Stomach smooth muscle (tissue), 2 donors: ENCODE results near the gene REG4.

Experiments
- H3K27ac ChIP-seq: one replicate; pipeline ENCODE4 v1.7.0; 2013; ENCODE audit warnings: mild to moderate bottlenecking, low read length, inconsistent platforms
- H3K27me3 ChIP-seq, 2 donors: one replicate each; pipeline ENCODE4 v1.7.0; 2013; ENCODE audit warnings: low read length in 2 of 2; ENCODE audit not compliant: insufficient read depth in 2 of 2, control insufficient read depth in 1 of 2
- H3K36me3 ChIP-seq, 2 donors: one replicate each; pipeline ENCODE4 v1.7.0; 2013; ENCODE audit warnings: low read length in 2 of 2; ENCODE audit not compliant: control insufficient read depth in 2 of 2, insufficient read depth in 2 of 2
- H3K4me1 ChIP-seq: one replicate; pipeline ENCODE4 v1.7.0; 2013; ENCODE audit warnings: low read length; ENCODE audit not compliant: control insufficient read depth, insufficient read depth
- H3K4me3 ChIP-seq, 2 donors: one replicate each; pipeline ENCODE4 v1.7.0; 2013; ENCODE audit warnings: low read length in 2 of 2
- H3K9ac ChIP-seq, 2 donors: one replicate each; pipeline ENCODE4 v1.7.0; 2013; ENCODE audit warnings: low read length in 2 of 2, mild to moderate bottlenecking in 1 of 2
- H3K9me3 ChIP-seq, 2 donors: one replicate each; pipeline ENCODE4 v1.7.0; 2013; ENCODE audit warnings: low read length in 2 of 2; ENCODE audit not compliant: control insufficient read depth in 2 of 2
- donor health status: healthy.
- donor health status: Pancreatic carcinoma.

REG4 gene

DNA sequence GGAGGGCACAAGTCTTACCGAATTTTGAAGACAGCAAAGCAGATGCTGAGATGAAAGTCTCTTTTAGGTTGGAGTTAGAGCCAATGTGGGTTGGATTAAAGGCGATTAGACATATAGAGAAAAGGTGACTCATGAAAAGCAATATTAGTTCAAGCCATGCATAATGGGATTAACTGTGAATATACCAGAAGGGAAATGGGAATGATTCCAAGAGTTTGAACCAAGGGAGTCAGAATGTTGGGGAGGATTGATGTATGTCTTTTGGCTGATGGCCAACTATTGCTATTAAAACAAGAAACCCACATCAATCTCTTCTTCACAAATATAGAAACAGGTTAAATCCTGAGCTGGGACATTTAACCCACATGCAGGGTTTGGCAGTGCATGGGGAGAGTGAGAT is 43.8 kb downstream of the REG4 start:
- Histone ChIP-seq H3K27me3 (no peaks in the 10 kb centered on the region), H3K4me1 (peaks cover 18% of the 10 kb centered on the region), H3K36me3 (no peaks in the 10 kb centered on the region), H3K9me3 (peaks cover 0 to 4% of the 10 kb centered on the region in 2 donors), H3K9ac (no peak overlapping the region), H3K4me3 (no peak overlapping the region), H3K27ac (no peak overlapping the region)

DNA sequence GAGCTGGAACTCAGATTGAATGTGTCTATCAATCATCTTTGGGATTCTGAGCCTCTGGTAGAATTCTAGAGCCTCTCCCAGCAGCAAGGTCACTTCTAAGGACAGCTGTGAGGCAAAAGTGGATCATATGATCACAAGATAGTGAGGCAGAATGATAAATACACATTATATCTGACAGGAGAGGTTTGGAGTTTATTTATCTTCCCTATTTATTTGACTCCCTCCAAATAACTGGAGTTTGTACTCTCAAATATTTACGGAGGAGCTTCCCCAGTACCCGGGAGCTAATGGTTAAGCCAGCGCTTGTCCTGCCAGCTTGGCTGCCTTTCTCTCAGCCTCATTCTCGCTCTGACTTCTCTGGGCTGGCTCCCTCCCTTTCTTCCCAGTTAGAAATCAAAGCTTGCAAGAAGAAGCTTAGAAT is 44.9 kb downstream of the REG4 start:
- Histone ChIP-seq H3K4me3 (no peak overlapping the region), H3K4me1 (peaks cover 18% of the 10 kb centered on the region), H3K36me3 (no peaks in the 10 kb centered on the region), H3K9ac (no peak overlapping the region), H3K9me3 (peaks cover 0 to 4% of the 10 kb centered on the region in 2 donors), H3K27ac (no peak overlapping the region), H3K27me3 (no peaks in the 10 kb centered on the region)

DNA sequence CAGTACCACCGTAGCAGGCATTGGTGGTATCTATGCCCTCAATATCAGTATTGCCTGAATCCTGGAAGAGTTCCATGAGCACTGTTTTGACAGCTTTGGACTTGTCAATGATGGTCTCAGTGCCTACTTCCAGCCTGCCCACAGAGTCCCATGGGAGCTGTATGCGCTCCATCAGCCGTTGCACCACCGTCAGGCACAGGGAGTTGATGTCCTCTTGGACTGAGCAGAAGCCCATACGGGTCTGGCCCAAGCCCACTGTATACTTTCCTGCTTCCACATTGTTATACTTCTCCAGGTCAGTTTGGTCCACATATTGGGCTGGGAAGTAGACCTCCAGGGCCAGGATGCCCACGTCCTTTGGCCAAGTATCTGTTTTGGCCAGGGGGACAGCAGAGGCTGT is 47.0 kb downstream of the REG4 start:
- H3K27ac ChIP-seq, result no peak overlapping the region
- peaks cover 18% of the 10 kb centered on the region for H3K4me1 ChIP-seq
- no peaks in the 10 kb centered on the region for H3K36me3 ChIP-seq
- H3K4me3 ChIP-seq, result no peak overlapping the region
- H3K9me3 ChIP-seq, result peaks cover 0 to 4% of the 10 kb centered on the region in 2 donors
- H3K27me3 ChIP-seq, result no peaks in the 10 kb centered on the region
- H3K9ac ChIP-seq, result no peak overlapping the region

DNA sequence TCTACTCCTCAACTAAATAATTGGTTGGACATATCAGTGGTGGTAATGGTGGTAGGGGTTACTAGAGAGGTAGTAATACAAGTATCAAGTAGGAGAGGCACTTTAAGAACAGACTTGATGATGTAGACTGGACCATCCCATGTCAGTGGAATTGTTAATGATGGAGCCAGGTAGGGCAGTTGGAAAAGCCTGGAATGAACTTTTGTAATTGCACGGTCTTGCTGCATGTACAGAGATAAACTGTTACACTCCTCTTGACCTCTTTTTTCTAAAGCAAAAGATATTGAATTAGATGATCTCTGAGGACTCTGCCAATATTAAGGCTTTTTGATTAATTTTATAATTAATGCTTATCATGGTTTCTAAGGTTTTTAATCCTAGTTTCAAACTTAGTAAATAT is 48.3 kb downstream of the REG4 start:
- Histone ChIP-seq H3K9me3 (peaks cover 0 to 4% of the 10 kb centered on the region in 2 donors), H3K36me3 (no peaks in the 10 kb centered on the region), H3K27ac (no peak overlapping the region), H3K27me3 (no peaks in the 10 kb centered on the region), H3K4me1 (peaks cover 13% of the 10 kb centered on the region), H3K4me3 (no peak overlapping the region), H3K9ac (no peak overlapping the region)

DNA sequence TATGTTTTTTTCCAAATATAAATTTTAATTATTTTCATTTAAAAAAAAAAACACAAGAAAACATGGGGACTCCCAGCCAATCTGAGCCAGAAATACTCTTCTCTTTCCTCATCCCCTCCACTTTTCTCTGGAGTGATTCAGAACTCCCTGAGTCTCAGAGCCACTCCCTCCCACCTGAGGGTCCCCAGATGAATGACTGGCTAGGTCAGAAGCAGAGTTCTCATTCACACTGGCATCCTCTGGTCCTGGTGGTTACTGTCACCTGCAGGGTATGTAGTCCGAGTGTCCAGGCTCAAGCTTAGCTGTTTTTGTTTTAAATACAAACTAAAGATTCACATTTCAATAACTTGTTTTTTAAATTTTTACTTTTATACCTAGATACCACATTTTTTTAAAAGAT is 48.9 kb downstream of the REG4 start:
- no peak overlapping the region for H3K27ac ChIP-seq
- H3K36me3 ChIP-seq, result no peaks in the 10 kb centered on the region
- H3K27me3 ChIP-seq, result no peaks in the 10 kb centered on the region
- no peak overlapping the region for H3K9ac ChIP-seq
- H3K4me1 ChIP-seq, result peaks cover 13% of the 10 kb centered on the region
- H3K9me3 ChIP-seq, result peaks cover 0 to 4% of the 10 kb centered on the region in 2 donors
- no peak overlapping the region for H3K4me3 ChIP-seq

DNA sequence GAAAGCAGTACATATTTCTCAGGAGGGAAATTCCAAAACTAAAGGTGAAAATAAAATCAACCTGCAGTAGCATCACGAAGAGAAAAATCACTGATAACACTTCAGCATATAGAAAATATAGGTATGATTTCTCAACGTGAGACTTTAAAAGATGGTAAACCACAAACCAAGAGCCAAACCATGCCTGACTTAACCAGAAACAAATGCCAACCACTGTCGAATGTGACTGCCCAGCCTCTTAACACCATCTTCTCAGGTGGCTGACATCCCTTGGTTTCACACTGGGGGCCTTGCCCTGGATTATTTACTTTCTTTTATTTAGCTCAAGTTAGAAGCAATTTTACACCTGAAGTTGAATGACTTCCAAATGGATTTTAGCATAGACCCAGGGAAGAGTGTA is 52.7 kb downstream of the REG4 start:
- Histone ChIP-seq H3K27me3 (no peaks in the 10 kb centered on the region), H3K9ac (no peak overlapping the region), H3K27ac (no peak overlapping the region), H3K4me1 (peaks cover 3% of the 10 kb centered on the region), H3K4me3 (no peak overlapping the region), H3K9me3 (no peaks in the 10 kb centered on the region), H3K36me3 (no peaks in the 10 kb centered on the region)

DNA sequence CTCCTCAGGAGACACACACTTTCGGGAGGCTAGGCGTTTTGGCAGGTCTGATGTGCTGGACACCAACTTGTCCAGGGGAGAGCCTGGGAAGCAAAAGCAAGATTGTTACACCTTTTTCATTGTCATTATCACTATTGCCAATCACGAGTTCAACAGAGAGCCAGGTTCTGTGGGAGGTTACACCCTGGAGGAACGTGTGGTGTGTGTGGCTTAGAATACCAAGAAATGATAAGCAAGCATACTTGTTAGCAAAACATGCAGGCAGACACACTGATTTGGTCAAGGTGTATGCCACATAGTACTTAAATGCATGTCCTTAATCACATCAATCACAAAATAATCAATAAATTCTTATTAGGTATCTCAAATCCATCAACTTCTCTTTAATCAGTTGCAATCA is 58.7 kb downstream of the REG4 start:
- H3K27ac ChIP-seq, result no peak overlapping the region
- no peak overlapping the region for H3K4me3 ChIP-seq
- H3K9ac ChIP-seq, result no peak overlapping the region
- no peaks in the 10 kb centered on the region for H3K36me3 ChIP-seq
- H3K9me3 ChIP-seq, result no peaks in the 10 kb centered on the region
- H3K4me1 ChIP-seq, result peaks cover 3% of the 10 kb centered on the region
- H3K27me3 ChIP-seq, result no peaks in the 10 kb centered on the region

DNA sequence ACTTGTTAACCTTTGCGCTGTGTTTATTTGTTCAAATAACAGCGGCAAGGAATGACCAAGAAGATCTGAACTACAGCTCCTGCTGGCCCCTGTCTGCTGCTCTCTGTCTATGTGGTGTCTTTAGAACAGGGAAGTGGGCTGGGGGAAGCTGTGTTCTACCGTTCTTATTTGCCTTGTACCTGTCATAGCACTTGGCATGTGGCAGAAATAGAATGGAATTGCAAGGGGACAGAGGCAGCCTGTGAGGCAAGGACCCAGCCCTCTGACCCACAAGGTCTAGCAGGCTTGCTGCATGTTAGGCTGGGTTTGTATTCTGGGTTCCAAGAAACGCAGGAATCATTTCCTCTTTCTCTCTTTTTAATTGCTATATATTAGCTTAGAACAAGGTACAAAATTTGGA is 63.2 kb downstream of the REG4 start:
- H3K4me3 ChIP-seq, result no peak overlapping the region

DNA sequence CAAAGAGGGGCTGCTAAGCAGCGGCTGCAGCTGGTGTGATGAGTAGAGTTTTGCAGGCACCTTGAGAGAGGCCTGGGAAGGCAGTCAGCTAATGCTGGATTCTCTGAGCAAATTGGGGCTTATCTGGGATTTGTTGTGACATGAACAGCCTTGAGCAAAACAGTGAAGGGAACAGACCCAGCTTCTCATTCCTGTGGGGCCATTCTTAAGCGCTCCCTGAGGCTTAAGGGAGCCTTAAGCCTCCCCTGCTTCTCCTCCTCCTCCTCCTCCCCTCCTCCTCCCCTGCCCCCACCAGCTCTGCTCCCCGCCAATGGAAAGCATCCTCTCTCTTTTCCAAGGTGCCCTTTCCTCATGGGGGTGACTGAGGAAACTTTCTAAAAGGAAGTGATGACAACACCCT is 63.8 kb downstream of the REG4 start:
- Histone ChIP-seq H3K27ac (no peak overlapping the region), H3K4me3 (no peak overlapping the region), H3K9me3 (no peaks in the 10 kb centered on the region), H3K9ac (no peak overlapping the region), H3K4me1 (peaks cover 16% of the 10 kb centered on the region), H3K27me3 (no peaks in the 10 kb centered on the region), H3K36me3 (peaks cover 0 to 3% of the 10 kb centered on the region in 2 donors)

More for the DNA sequence above, 63.2 kb downstream of the REG4 start:
- H3K4me1 ChIP-seq, result peaks cover 10% of the 10 kb centered on the region
- no peak overlapping the region for H3K9ac ChIP-seq
- no peak overlapping the region for H3K27ac ChIP-seq
- peaks cover 0 to 2% of the 10 kb centered on the region in 2 donors for H3K36me3 ChIP-seq
- no peaks in the 10 kb centered on the region for H3K9me3 ChIP-seq
- H3K27me3 ChIP-seq, result no peaks in the 10 kb centered on the region

DNA sequence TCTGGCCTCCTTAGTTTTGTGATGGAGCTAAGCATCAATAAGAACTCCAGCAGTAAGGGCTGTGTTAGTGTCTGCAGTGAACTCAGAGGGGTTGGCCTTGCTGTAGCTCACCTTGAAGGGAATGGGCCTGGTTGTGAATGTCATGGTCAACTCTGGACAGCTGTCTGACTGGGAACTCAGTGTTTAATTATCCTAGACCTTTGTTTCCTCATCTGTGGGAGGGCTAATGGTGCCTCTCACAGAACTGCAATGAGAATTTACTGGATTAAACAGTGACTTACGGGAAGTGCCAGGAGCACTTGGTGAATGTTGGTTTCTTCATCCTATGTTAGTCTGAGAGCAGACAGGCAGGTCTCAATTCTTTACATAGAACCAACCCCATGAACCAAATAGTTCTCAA is 66.2 kb downstream of the REG4 start:
- Histone ChIP-seq H3K27ac (no peak overlapping the region), H3K27me3 (no peaks in the 10 kb centered on the region), H3K9me3 (no peaks in the 10 kb centered on the region), H3K4me1 (peaks cover 27% of the 10 kb centered on the region), H3K36me3 (peaks cover 0 to 3% of the 10 kb centered on the region in 2 donors), H3K4me3 (no peak overlapping the region), H3K9ac (no peak overlapping the region)

DNA sequence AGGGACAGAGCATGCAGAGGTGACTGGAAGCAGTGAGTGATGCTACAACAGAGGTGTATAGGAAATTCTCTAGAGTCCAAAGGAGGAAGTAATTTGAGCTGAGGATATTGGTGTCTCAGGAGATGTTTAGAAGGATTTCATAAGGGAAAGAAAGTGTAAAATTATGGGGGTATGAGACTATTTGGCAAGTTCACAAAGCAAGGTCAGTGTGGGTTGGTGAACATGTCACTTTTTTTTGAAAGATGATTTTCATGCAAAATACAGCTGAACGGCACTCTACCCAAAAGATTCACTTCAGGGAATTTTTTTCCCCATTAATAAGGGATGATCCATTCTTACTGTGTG is 66.7 kb downstream of the REG4 start:
- H3K27ac ChIP-seq, result no peak overlapping the region

More for the DNA sequence above, 66.7 kb downstream of the REG4 start:
- H3K9me3 ChIP-seq, result no peaks in the 10 kb centered on the region
- H3K36me3 ChIP-seq, result peaks cover 0 to 3% of the 10 kb centered on the region in 2 donors
- peaks cover 27% of the 10 kb centered on the region for H3K4me1 ChIP-seq
- no peaks in the 10 kb centered on the region for H3K27me3 ChIP-seq
- no peak overlapping the region for H3K9ac ChIP-seq
- H3K4me3 ChIP-seq, result no peak overlapping the region
